ENCODE measurements around the gene SMYD3. TPM values are rescaled to one million over a fixed set of nuclear protein-coding genes. Genes with fewer than 3 reads are reported as not detected.
"Not testable (repeated sequence)": the region's sequence is repeated elsewhere in the genome, so short reads cannot be mapped to it uniquely, and the experiment has no call there.

The SMYD3 gene
- total RNA-seq, 1 donor = 171 TPM

DNA sequence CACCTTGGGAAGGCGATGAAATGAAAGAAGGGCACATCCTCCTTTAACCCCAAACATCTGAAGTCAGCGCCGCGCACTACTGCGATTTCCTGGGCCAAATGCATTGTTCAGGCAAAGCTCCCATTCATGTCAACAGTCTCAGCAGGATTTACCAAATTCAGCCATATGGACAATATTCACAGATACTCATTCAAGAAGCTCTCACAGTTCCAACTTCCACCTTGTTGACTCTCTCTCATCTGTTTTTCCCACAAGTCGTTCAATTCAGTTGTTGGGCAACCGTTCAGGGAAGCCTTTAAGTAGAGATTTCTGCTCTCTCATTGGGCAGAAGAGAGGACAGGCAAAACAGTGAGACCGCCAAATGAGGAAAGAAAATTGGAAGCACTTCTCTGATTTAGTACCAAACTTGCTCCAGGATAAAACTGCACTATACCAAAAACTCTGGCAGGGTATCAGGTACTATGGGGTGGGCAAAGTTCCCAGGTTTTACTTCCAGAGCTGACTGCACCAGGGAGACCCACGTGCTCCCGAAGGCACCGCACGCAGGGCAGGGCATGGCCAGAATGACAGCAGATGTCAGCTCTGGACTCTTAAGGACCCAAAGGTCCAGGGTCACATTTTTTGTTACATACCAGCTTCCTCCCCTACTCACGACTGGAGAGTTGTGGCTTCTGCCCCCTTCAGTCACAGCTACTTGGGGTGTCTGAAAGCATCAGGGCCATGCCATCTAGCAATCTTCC, 683.5 kb downstream of the SMYD3 start:
- Histone ChIP-seq H4K20me1 (ENCODE audit: insufficient read depth, low read length) (no peaks in the 10 kb centered on the region), H3K4me2 (ENCODE audit: insufficient read depth, low read length) (no peak overlapping the region), H2AFZ (ENCODE audit: low read length) (peak overlapping the region; percentile 20), H3K27ac (ENCODE audit: low read depth, low read length) (peak overlapping the region; percentile 84), H3K36me3 (ENCODE audit: insufficient read depth, low read length) (no peaks in the 10 kb centered on the region), H3K4me1 (ENCODE audit: insufficient read depth, low read length) (peaks cover 11% of the 10 kb centered on the region), H3K27me3 (ENCODE audit: insufficient read depth, low read length) (no peaks in the 10 kb centered on the region), H3K9me3 (ENCODE audit: low read depth, low read length) (no peaks in the 10 kb centered on the region), H3K4me3 (ENCODE audit: insufficient read depth, low read length) (no peak overlapping the region), H3K79me2 (ENCODE audit: insufficient read depth, low read length) (no peaks in the 10 kb centered on the region)
- DNase-seq (ENCODE audit: insufficient read length, low spot score, missing footprints) = peak; percentile 65
- TF ChIP-seq, protein P1, sequence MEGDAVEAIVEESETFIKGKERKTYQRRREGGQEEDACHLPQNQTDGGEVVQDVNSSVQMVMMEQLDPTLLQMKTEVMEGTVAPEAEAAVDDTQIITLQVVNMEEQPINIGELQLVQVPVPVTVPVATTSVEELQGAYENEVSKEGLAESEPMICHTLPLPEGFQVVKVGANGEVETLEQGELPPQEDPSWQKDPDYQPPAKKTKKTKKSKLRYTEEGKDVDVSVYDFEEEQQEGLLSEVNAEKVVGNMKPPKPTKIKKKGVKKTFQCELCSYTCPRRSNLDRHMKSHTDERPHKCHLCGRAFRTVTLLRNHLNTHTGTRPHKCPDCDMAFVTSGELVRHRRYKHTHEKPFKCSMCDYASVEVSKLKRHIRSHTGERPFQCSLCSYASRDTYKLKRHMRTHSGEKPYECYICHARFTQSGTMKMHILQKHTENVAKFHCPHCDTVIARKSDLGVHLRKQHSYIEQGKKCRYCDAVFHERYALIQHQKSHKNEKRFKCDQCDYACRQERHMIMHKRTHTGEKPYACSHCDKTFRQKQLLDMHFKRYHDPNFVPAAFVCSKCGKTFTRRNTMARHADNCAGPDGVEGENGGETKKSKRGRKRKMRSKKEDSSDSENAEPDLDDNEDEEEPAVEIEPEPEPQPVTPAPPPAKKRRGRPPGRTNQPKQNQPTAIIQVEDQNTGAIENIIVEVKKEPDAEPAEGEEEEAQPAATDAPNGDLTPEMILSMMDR (IDR thresholded peaks at IDR 0.05; ENCODE audit: extremely low read depth, low read depth, low read length) = no peak

DNA sequence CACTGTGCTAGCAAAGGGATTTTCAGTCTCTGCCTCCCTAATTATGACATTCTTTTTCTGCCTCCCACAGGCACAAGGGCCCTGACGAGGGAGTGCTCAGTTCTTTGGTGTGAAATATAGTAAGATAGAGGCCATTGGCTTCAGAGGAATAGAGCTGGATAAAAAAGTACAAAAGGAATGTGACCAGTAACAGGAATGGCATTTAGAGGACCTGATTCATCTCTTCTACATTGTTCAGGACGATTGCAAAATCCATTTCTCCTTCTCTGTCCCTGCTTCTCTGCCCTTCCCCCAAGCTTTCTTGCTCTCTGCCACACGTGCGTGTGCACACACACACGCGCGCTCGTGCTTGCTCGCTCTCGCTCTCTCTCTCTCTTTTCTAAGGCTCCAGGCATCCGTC, 684.1 kb downstream of the SMYD3 start:
- peak overlapping the region; percentile 69 for H3K4me2 ChIP-seq (ENCODE audit: insufficient read depth, low read length)
- no peak overlapping the region for H3K4me3 ChIP-seq (ENCODE audit: insufficient read depth, low read length)
- H4K20me1 ChIP-seq (ENCODE audit: insufficient read depth, low read length) = no peaks in the 10 kb centered on the region
- peak overlapping the region; percentile 61 for H2AFZ ChIP-seq (ENCODE audit: low read length)
- TF ChIP-seq, protein P1 (IDR thresholded peaks at IDR 0.05; ENCODE audit: extremely low read depth, low read depth, low read length) = no peak
- H3K27me3 ChIP-seq (ENCODE audit: insufficient read depth, low read length) = no peaks in the 10 kb centered on the region
- no peaks in the 10 kb centered on the region for H3K9me3 ChIP-seq (ENCODE audit: low read depth, low read length)
- peaks cover 11% of the 10 kb centered on the region for H3K4me1 ChIP-seq (ENCODE audit: insufficient read depth, low read length)
- no peaks in the 10 kb centered on the region for H3K79me2 ChIP-seq (ENCODE audit: insufficient read depth, low read length)
- peak overlapping the region; percentile 84 for H3K27ac ChIP-seq (ENCODE audit: low read depth, low read length)
- no peaks in the 10 kb centered on the region for H3K36me3 ChIP-seq (ENCODE audit: insufficient read depth, low read length)
- DNase-seq (ENCODE audit: insufficient read length, low spot score, missing footprints) = peak; percentile 93

DNA sequence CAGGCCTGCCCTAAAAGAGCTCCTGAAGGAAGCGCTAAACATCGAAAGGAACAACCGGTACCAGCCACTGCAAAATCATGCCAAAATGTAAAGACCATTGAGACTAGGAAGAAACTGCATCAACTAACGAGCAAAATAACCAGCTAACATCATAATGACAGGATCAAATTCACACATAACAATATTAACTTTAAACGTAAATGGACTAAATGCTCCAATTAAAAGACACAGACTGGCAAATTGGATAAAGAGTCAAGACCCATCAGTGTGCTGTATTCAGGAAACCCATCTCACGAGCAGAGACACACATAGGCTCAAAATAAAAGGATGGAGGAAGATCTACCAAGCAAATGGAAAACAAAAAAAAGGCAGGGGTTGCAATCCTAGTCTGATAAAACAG, 688.7 kb downstream of the SMYD3 start:
- not testable (repeated sequence) for H3K36me3 ChIP-seq (ENCODE audit: insufficient read depth, low read length); H3K27ac ChIP-seq (ENCODE audit: low read depth, low read length); DNase-seq (ENCODE audit: insufficient read length, low spot score, missing footprints); H3K4me2 ChIP-seq (ENCODE audit: insufficient read depth, low read length); H3K27me3 ChIP-seq (ENCODE audit: insufficient read depth, low read length); H3K4me3 ChIP-seq (ENCODE audit: insufficient read depth, low read length); H3K9me3 ChIP-seq (ENCODE audit: low read depth, low read length); H4K20me1 ChIP-seq (ENCODE audit: insufficient read depth, low read length); H3K4me1 ChIP-seq (ENCODE audit: insufficient read depth, low read length); H3K79me2 ChIP-seq (ENCODE audit: insufficient read depth, low read length); H2AFZ ChIP-seq (ENCODE audit: low read length)

DNA sequence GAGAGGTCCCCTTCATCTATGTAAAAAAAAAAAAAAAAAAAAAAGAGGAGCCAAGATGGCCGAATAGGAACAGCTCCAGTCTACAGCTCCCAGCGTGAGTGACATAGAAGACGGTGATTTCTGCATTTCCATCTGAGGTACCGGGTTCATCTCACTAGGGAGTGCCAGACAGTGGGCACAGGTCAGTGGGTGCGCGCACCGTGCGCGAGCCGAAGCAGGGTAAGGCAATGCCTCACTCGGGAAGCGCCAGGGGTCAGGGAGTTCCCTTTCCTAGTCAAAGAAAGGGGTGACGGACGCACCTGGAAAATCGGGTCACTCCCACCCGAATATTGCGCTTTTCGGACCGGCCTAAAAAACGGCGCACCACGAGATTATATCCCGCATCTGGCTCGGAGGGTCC, 690.6 kb downstream of the SMYD3 start:
- not testable (repeated sequence) for H3K4me1 ChIP-seq (ENCODE audit: insufficient read depth, low read length); H2AFZ ChIP-seq (ENCODE audit: low read length); H3K36me3 ChIP-seq (ENCODE audit: insufficient read depth, low read length); H3K27ac ChIP-seq (ENCODE audit: low read depth, low read length); H3K79me2 ChIP-seq (ENCODE audit: insufficient read depth, low read length); H4K20me1 ChIP-seq (ENCODE audit: insufficient read depth, low read length); H3K4me3 ChIP-seq (ENCODE audit: insufficient read depth, low read length); DNase-seq (ENCODE audit: insufficient read length, low spot score, missing footprints); H3K27me3 ChIP-seq (ENCODE audit: insufficient read depth, low read length); H3K9me3 ChIP-seq (ENCODE audit: low read depth, low read length); H3K4me2 ChIP-seq (ENCODE audit: insufficient read depth, low read length)

DNA sequence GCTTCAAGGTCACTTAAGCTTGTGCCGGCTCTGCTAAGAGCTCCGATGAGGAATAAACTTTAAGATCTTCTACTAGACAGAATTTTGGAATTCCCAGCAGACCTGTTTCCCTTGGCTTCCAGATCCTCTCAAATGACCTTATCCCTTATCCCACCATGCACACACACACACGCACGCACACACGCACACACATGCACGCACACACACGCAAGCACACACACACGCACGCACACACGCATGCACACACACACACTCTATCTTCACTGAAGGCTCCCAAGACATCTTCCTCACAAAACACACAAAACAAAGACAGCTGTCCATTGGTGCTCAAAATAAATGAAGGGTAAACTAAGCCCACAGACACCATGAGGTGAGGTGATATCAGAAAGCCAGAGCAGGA, 692.4 kb downstream of the SMYD3 start:
- Histone ChIP-seq H3K27me3 (ENCODE audit: insufficient read depth, low read length) (no peaks in the 10 kb centered on the region), H2AFZ (ENCODE audit: low read length) (no peak overlapping the region), H3K9me3 (ENCODE audit: low read depth, low read length) (no peaks in the 10 kb centered on the region), H3K27ac (ENCODE audit: low read depth, low read length) (no peak overlapping the region), H3K4me3 (ENCODE audit: insufficient read depth, low read length) (no peak overlapping the region), H3K36me3 (ENCODE audit: insufficient read depth, low read length) (no peaks in the 10 kb centered on the region), H3K79me2 (ENCODE audit: insufficient read depth, low read length) (no peaks in the 10 kb centered on the region), H4K20me1 (ENCODE audit: insufficient read depth, low read length) (no peaks in the 10 kb centered on the region), H3K4me1 (ENCODE audit: insufficient read depth, low read length) (no peaks in the 10 kb centered on the region), H3K4me2 (ENCODE audit: insufficient read depth, low read length) (no peak overlapping the region)
- TF ChIP-seq, protein P1 (IDR thresholded peaks at IDR 0.05; ENCODE audit: extremely low read depth, low read depth, low read length) = no peak
- peak; percentile 51 for DNase-seq (ENCODE audit: insufficient read length, low spot score, missing footprints)
